8988T (cell line): ENCODE results near the gene CMTR2.

ENCODE experiments used
- DNase-seq: peaks from one replicate; pipeline ENCODE4 v3.0.0; 2011

Gene CMTR2

DNA sequence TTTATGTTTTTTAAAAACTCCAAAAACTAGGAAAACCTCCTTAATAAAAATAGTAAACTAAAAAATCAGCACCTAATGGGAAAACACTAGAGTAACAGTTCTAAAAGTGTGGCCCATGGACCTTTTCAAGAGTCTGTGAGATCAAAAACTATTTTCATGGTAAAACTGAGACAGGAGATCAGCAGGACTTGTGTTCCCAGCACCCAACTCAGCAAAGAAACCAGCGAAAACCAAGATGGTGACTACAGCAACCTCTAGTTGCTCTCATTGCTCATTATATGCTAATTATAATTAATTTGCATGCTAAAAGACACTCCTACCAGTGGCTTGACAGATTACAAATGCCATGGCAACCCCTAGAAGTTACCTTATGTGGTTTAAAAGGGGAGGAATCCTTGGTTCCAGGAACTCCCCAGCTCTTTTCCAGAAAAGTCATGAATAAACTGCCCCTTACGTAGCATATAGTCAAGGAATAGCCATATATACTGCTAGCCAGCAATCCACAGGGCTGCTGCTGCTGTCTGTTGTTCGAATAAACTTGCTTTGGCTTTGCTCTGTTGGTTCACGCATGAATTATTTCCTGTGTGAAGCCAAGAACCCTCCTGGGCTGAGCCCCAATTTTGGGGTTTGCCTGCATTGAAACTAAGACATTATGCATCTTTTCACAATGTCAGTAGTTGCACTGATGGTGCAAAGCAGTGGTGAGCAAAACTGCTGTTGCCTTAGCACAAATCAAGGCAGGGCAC is 12.4 kb downstream of the CMTR2 start:
- no peak for DNase-seq

DNA sequence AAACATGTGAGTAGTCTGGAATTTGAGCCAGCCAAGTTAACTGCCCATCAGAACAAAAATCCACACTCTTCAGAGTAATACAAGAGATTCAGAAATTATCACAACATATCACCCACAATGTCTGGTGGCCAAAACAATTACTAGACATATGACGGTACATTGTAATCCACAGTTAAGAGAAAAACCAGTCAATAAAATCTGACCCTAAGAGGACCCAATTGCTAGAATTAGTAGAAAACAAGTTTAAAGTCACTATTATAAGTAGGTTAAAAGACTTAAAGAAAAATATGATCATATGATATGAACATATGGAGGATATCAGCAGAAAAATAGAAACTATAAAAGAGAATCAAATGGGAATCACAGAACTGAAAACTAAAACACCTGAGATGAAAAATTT is 15.8 kb downstream of the CMTR2 start:
- DNase-seq: no peak

DNA sequence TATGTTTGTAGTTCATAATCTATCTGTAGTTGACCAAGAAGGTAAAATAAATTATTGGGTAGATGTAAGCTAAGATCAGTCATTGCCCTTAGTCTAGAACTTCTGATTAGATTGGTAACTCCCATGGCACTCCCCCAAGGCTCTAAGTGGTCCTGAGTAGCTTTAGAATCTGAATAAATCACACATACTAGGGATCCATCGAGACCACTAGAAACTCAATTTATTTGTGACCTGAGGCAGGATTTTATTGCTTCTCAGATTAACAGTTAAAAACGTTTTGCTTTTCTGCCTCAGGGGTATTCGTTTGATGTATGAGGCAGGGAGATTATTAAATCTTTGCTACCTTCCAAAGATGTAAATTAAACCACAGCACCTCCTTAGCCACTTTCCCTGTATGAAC is 24.9 kb downstream of the CMTR2 start:
- DNase-seq: no peak

DNA sequence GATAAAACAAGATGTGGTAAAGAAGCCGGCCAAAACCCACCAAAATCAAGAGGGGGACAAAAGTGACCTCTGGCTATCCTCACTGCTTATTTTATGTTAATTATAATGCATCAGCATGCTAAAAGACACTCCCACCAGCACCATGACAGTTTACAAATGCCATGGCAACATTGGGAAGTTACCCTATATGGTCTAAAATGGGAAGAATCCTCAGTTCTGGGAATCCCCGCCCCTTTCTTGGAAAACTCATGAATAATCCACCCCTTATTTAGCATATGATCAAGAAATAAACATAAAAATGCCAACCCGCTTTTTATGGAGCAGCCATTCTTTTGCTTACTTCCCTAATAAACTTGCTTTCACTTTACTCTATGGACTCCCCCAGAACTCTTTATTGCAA is 25.6 kb downstream of the CMTR2 start:
- DNase-seq: no peak

DNA sequence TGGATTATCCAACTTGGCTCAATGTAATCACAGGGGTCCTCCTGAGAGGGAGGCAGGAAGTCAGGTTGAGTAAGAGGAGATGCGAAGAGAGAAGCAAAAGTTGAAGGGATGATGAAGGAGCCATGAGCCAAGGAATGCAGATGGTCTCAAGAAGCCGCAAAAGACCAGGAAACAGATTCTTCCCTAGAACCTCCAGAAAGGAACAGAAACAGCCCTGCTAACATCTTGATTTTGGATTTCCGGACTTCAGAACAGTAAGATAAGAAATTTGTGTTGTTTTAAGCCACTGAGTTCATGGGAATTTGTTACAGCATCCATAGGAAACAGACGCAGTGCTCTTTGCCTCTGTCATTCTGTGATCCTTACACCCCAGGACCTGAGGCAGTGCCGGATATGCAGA is 26.8 kb downstream of the CMTR2 start:
- no peak for DNase-seq

DNA sequence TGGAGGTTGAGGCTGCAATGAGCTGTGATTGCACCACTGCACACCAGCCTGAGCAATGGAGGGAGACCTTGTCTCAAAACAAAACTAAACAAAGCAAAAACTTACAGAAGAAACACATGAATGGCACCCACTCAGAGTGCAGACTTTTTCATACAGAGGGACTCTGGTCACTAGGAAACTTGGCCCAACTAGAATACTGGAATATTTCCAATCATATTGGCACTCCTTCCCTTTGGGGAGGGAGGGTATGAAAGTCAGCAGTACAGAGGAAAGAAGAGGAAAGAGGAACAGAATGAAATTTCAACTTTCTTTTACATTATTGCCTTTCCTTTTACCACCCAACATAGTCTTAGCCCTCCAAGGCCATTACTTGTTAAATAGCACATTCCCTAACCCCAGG is 28.2 kb downstream of the CMTR2 start:
- DNase-seq: no peak

DNA sequence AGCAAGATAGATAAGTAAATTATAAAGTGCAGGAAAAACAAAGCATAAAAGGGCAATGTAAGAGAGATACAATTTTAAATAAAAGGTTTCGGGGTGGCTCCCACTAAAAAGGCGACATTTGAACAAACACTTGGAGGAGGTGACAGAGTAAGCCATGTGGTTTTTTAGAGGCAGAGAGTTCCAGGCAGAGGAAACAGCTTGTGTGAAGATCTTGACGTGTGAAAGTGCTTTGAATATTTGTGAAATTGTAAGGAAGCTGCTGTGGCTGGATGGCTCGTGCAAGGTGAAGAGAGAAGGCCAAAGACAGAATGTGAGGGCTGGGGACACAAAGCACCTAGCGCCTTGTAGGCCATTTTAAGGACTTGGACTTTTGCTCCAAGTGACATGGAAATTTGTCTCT is 30.1 kb downstream of the CMTR2 start:
- no peak for DNase-seq

DNA sequence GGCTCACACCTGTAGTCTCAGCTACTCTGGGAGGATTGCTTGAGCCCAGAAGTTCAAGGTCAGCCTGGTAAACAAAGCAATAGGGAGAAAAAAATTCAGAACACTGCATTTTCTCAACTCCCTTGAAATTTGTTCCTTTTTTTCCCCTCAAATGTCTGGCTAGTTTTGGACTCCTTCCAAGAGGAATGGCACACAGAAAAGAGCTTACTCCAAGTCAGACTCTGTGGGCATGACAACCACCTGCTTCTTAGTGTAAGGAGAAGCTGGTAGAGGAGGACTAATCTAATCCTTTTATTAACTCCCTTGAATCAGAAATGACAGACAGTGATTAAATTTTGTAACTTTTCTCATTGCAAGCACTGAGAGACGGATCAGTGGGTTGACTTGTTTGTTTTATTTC is 30.8 kb downstream of the CMTR2 start:
- DNase-seq: no peak

DNA sequence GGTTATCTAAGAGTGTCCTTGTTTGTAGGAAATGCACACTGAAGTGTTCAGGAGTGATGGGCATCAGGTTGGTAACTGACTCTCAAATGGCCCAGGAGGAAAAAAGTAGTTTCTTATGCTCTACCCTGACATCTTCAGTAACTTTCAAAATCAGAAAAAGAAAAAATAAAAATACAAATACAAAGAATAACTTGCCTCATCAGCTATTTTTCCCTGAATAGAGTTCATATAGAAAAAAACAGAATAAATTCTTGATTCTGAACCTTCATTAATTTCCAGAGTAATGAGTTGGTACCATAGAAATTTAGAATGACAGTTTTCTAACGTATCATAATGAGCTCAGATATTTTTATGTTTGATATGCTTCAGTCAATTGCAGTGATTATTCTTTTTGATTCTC is 31.4 kb downstream of the CMTR2 start:
- no peak for DNase-seq

DNA sequence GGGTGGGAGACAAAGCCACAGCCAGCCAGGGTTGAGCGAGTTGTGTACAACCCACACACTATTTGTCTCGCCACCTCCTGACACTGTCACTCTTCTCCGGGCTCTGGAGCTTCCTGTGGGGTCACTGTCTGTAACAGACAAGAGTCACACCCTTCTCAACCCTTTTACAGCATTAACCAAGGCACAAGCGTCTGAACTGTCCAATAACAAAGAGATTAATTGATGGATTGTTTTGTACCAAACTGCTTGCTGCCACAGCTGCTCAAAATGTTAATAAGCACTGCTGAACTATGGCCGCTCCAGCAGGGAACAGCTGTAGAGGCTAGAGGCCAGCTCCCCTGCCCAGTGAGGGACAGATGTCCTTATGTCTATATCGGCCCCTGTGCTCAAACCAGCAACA is 33.5 kb downstream of the CMTR2 start:
- DNase-seq: no peak

DNA sequence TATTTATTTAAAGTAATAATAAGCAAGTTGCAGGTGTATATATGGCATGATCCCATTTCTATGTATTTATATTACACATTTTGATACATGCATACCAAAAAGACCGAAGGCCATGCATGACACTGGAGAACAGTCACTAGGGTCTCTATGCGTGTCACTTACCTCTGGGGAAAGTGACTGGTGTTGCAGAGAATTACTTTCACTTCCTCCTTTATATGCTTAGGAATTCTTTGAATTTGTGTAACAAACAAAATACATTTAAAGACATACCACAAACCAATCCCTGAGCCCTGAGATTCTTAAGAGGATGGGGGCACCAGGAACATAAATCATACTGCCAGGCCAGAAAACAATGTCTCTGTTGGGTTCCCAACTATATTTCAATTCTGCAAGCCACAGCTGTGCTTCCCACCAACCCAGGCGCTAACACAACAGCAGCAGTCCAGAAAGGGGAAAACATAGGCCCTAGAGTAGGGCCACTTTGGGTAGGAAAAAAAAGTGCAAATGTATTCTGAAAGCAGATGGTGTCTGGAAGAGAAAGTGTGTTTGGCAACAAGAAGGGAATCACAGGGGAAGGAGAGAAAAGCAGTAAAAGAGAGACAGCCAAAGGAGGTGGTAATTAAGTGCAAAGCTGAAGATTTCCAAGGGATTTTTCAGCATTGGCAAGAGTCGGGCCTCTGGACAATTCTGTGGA is 34.2 kb downstream of the CMTR2 start:
- no peak for DNase-seq

DNA sequence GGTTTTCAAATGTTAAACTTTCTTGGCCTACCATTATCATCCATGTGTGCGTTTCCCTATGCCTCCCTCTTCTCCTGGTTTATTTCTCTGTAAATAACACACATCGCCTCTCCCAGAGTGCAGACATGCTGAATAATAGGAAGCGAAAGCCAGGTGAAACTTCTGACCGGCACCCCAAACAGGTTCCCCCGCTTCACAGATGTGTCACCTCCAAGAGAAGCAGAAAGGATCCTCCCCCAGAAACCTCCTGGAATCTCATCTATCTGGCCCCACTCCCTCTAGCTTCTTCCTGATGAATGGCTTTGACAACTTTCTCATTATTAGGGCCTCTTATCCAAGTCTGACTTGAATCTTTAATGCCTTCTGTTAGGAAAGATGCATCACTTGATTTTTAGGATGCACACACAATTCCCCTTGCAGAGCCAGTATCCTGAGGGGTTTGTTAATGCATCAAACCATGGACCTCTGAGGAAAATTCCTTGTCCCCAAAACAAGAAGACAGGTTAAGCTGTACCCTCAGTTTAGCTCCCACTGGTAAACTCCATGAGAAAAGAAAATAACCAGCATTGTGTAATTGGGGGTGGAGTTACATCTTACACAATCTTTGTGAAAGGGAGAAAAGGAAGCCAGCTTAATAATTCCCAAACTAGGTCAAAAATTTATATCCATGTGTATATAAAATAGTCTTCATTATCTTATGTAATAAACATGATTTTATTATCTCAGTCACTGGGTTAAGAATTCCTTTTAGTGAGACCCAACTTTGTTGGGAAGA is 38.6 kb downstream of the CMTR2 start:
- no peak for DNase-seq

DNA sequence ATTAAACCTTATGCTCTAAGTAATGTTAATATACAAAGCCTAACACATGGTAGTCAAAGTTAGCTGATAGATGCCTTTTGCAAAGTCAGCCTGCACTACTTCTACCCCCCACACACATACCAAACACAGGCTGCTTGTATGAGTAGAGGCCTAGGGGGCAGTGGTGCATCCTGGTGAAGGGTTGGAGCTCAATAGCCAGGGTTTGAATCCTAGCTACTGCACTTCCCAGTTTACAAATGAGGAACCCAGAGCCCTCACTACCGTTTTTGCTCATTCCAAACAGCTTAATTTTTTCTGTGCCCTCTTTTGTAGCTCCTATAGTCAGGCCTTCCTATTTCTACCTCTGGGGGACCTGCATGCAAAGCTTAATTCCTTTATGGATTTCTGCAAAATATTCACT is 39.8 kb downstream of the CMTR2 start:
- DNase-seq: no peak

DNA sequence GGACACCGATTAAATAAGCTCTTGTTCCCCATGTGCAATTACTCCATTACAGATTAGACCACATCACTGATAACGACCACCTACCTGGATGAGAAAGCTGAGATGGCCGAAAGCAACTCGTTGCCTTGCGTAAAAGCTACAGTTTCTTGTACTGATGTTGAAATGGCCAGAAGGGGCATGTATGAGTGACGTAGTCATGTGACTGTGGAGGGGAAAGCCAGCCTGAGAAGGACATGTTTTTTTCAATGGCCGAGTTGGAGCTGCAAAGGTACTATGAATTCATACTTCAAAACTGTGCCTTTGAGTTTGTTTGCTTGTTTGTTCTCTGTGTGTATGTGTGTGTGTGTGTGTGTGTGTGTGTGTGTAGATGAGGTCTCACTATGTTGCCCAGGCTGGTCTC is 41.7 kb downstream of the CMTR2 start:
- no peak for DNase-seq

DNA sequence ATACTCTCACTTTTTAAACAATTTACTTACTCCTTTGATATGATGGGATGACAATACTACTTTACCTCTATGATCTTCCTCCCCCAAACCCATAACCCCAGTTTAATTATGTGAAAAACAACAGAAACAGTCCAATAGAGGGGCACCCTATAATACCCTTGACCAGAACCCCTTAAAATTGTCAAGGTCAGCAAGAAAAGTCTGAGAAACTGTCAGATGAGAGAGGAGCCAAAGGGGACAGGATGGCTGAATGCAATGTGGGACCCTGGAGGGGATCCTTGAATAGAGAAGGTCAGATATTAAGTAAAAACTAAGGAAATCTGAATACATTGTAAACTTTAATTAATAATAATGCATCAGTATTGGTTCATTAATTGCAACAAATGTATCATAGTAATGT is 42.9 kb downstream of the CMTR2 start:
- DNase-seq: no peak

DNA sequence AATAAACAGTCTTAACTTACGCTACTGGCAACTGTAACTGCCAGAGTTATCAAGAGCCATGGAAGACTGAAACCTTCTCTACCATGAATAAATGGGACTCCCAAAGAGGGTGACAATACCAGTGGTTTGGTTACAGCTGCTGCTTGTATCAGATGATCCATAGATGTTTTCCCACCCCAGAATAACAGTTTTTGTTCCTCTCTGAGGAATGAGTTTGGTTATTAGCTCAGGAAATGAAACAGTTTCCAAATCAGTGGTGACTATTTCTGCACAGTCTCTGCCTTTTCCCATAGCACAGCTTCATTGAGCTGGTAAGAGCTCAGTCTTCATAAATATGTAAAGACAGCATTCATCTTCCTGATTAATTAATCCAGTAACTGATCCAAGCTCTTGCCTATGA is 44.7 kb downstream of the CMTR2 start:
- DNase-seq: no peak

DNA sequence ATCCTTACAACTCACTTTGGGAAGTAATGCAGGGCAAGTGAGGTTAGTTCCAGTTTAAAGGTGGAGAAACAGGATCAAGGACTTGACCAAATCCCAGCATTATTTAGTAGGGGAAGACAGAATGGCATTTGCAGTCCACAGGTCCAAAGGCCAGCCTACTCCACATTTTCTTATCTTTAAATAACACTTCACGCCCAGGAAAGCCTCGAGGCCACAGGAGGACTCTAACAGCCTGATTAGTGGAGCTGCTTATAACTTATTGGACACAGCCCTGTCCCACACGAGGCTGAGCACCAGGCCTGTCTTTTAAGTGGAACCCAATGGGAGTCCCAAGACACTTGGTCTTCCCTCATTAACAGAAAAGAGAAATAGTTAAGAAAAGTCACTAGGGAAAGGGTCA is 46.6 kb downstream of the CMTR2 start:
- no peak for DNase-seq

DNA sequence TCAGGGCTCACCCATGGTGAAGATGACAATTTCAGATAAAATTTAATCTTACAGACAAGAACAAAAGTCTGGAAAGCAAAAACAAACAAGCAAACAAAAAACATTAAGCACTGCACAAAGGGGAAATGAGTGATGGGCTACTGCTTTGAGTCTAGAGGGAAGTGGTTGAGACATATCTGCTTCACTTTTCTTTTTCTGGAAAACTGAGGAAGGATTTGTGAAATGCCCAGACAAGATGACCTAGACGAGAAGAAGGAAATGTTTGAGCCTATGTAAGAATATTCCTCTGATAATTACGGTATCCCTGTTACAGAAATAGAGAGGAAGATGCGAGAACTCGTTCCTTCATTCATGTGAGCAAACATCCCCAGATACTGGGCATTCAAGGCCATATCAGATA is 47.2 kb downstream of the CMTR2 start:
- no peak for DNase-seq
